Thoracic aorta (tissue), 2 donors: ENCODE results near the gene RPS6KA5. TPM values are rescaled to one million over a fixed set of nuclear protein-coding genes. Genes with fewer than 3 reads are reported as not detected.

Experiments used
- ATAC-seq: fragments of 150-250 bp; one replicate; pipeline ENCODE4 v1.8.0; 2017; ENCODE audit warnings: low read depth; ENCODE audit not compliant: insufficient number of reproducible peaks, low FRiP score
- DNase-seq: peaks from one replicate; pipeline ENCODE4 v3.0.0-alpha.2; 2020; ENCODE audit warnings: low spot score
- H3K27ac ChIP-seq, 2 donors: fragments of 200-600 bp; sonication (generic); 1 replicate in 1 of 2; 2 replicates in 1 of 2; pipeline ENCODE4 v1.5.1; 2016; ENCODE audit warnings: mild to moderate bottlenecking in 2 of 2, moderate library complexity in 2 of 2
- H3K27me3 ChIP-seq: fragments of 200-600 bp; sonication (generic); replicated peaks from 2 replicates; pipeline ENCODE4 v1.6.0; 2016; ENCODE audit warnings: mild to moderate bottlenecking; ENCODE audit not compliant: insufficient read depth
- H3K36me3 ChIP-seq: fragments of 200-600 bp; sonication (generic); one replicate; pipeline ENCODE4 v1.5.1; 2016
- H3K4me1 ChIP-seq, 2 donors: fragments of 200-600 bp; sonication (generic); 1 replicate in 1 of 2; 2 replicates in 1 of 2; pipeline versions ENCODE4 v1.5.1 to v1.6.0; 2016; ENCODE audit warnings: low read depth in 2 of 2, mild to moderate bottlenecking in 1 of 2; ENCODE audit not compliant: control insufficient read depth in 1 of 2
- H3K4me3 ChIP-seq: fragments of 200-600 bp; sonication (generic); 2 replicates; pipeline ENCODE4 v1.5.1; 2016; ENCODE audit warnings: mild to moderate bottlenecking
- H3K9me3 ChIP-seq: fragments of 200-600 bp; sonication (generic); 2 replicates; pipeline ENCODE4 v1.5.1; 2016
- CTCF ChIP-seq: fragments of 200-600 bp; sonication (generic); IDR thresholded peaks from one replicate; pipeline ENCODE4 v1.5.1; 2019; ENCODE audit warnings: antibody characterized with exemption
- total RNA-seq, 2 donors: library from RNA; depleted of rRNA; stranded (reverse); fragments of >200 nt; gene quantifications; one replicate each; pipeline versions ENCODE4 v1.1.0 to v1.2.3, GENCODE V29; 2016

RPS6KA5 gene
- total RNA-seq, 2 donors from 2014 or later, result 1.4 to 4.6 TPM

- Histone ChIP-seq H3K36me3 (no peaks in the 10 kb centered on the region), H3K27ac (no peak overlapping the region), H3K4me1 (no peaks in the 10 kb centered on the region), H3K4me3 (no peak overlapping the region), H3K27me3 (no peaks in the 10 kb centered on the region), H3K9me3 (no peaks in the 10 kb centered on the region)
- TF ChIP-seq CTCF, result no peak
- ATAC-seq (no peak), DNase-seq (no peak)
Measured at GRCh38 chr14:91019673-91020072, 40.8 kb downstream of the RPS6KA5 start.

- ATAC-seq (no peak), DNase-seq (no peak)
- H3K4me3 ChIP-seq, result no peak overlapping the region
- no peaks in the 10 kb centered on the region for H3K27me3 ChIP-seq
- no peaks in the 10 kb centered on the region for H3K9me3 ChIP-seq
- TF ChIP-seq CTCF, result no peak
- H3K27ac ChIP-seq, result no peak overlapping the region
- H3K4me1 ChIP-seq, result no peaks in the 10 kb centered on the region
- no peaks in the 10 kb centered on the region for H3K36me3 ChIP-seq
Measured at GRCh38 chr14:91018481-91018880, 42.0 kb downstream of the RPS6KA5 start.

GRCh38 chr14:91016800-91017410 lies 43.5 kb downstream of the RPS6KA5 start:
- no peak overlapping the region for H3K27ac ChIP-seq
- ATAC-seq, result no peak
- no peaks in the 10 kb centered on the region for H3K9me3 ChIP-seq
- no peaks in the 10 kb centered on the region for H3K4me1 ChIP-seq
- DNase-seq, result no peak
- no peaks in the 10 kb centered on the region for H3K36me3 ChIP-seq
- no peak for TF ChIP-seq CTCF
- no peaks in the 10 kb centered on the region for H3K27me3 ChIP-seq
- no peak overlapping the region for H3K4me3 ChIP-seq

GRCh38 chr14:91015435-91015834 lies 45.0 kb downstream of the RPS6KA5 start:
- H3K4me1 ChIP-seq, result no peaks in the 10 kb centered on the region
- ATAC-seq, result no peak

GRCh38 chr14:91012045-91012444 lies 48.4 kb downstream of the RPS6KA5 start:
- no peaks in the 10 kb centered on the region for H3K4me1 ChIP-seq
- ATAC-seq, result no peak
- no peak for DNase-seq
- H3K36me3 ChIP-seq, result no peaks in the 10 kb centered on the region
- H3K4me3 ChIP-seq, result no peak overlapping the region
- no peak for TF ChIP-seq CTCF
- no peaks in the 10 kb centered on the region for H3K27me3 ChIP-seq
- no peaks in the 10 kb centered on the region for H3K9me3 ChIP-seq
- no peak overlapping the region for H3K27ac ChIP-seq

More at GRCh38 chr14:91015435-91015834, 45.0 kb downstream of the RPS6KA5 start:
- no peak for DNase-seq
- Histone ChIP-seq H3K4me3 (no peak overlapping the region), H3K27me3 (no peaks in the 10 kb centered on the region), H3K9me3 (no peaks in the 10 kb centered on the region), H3K36me3 (no peaks in the 10 kb centered on the region), H3K27ac (no peak overlapping the region)
- no peak for TF ChIP-seq CTCF
